Measurements from ENCODE around the gene PKD1L1.
A peak's percentile ranks its signal among the peaks of the same experiment; 100 is the strongest.

The PKD1L1 gene

GRCh38 chr7:47884675-47885074 is 63.6 kb downstream of the PKD1L1 start:
- ATAC-seq (replicated peaks; ENCODE audit: extremely low read depth, poor library complexity, severe bottlenecking) (no peak), DNase-seq (ENCODE audit: low spot score in 2 of 2) (no peak)
- H3K9me3 Mint-ChIP-seq: no peaks in the 10 kb centered on the region
- H3K27ac Mint-ChIP-seq (ENCODE audit: low read depth): no peak overlapping the region
- H3K4me1 Mint-ChIP-seq: no peaks in the 10 kb centered on the region
- H3K27me3 Mint-ChIP-seq: no peaks in the 10 kb centered on the region
- no peaks in the 10 kb centered on the region for H3K36me3 Mint-ChIP-seq (ENCODE audit: insufficient read depth)
- no peak overlapping the region for H3K4me3 Mint-ChIP-seq

- no peak overlapping the region for H3K27ac Mint-ChIP-seq (ENCODE audit: low read depth)
- DNase-seq (ENCODE audit: low spot score in 2 of 2): no peak
- no peaks in the 10 kb centered on the region for H3K27me3 Mint-ChIP-seq
- no peaks in the 10 kb centered on the region for H3K36me3 Mint-ChIP-seq (ENCODE audit: insufficient read depth)
- H3K4me3 Mint-ChIP-seq: no peak overlapping the region
- H3K9me3 Mint-ChIP-seq: no peaks in the 10 kb centered on the region
- no peaks in the 10 kb centered on the region for H3K4me1 Mint-ChIP-seq
- ATAC-seq (replicated peaks; ENCODE audit: extremely low read depth, poor library complexity, severe bottlenecking): no peak
These were observed 65.6 kb downstream of the PKD1L1 start for GRCh38 chr7:47882635-47883034.

- Mint-ChIP-seq H3K27ac (ENCODE audit: low read depth) (no peak overlapping the region), H3K4me1 (no peaks in the 10 kb centered on the region), H3K36me3 (ENCODE audit: insufficient read depth) (no peaks in the 10 kb centered on the region), H3K4me3 (no peak overlapping the region), H3K27me3 (no peaks in the 10 kb centered on the region), H3K9me3 (no peaks in the 10 kb centered on the region)
- ATAC-seq (replicated peaks; ENCODE audit: extremely low read depth, poor library complexity, severe bottlenecking) (no peak), DNase-seq (ENCODE audit: low spot score in 2 of 2) (no peak)
These were observed 67.0 kb downstream of the PKD1L1 start for GRCh38 chr7:47881256-47881655.

- DNase-seq (ENCODE audit: low spot score in 2 of 2) (no peak), ATAC-seq (replicated peaks; ENCODE audit: extremely low read depth, poor library complexity, severe bottlenecking) (no peak)
- Mint-ChIP-seq H3K27me3 (no peaks in the 10 kb centered on the region), H3K27ac (ENCODE audit: low read depth) (no peak overlapping the region), H3K9me3 (no peaks in the 10 kb centered on the region), H3K4me3 (no peak overlapping the region), H3K4me1 (no peaks in the 10 kb centered on the region), H3K36me3 (ENCODE audit: insufficient read depth) (peaks cover 2% of the 10 kb centered on the region)
These were observed 69.6 kb downstream of the PKD1L1 start for GRCh38 chr7:47878662-47879061.

- H3K36me3 Mint-ChIP-seq (ENCODE audit: insufficient read depth): peaks cover 2% of the 10 kb centered on the region
- no peak overlapping the region for H3K27ac Mint-ChIP-seq (ENCODE audit: low read depth)
- no peaks in the 10 kb centered on the region for H3K27me3 Mint-ChIP-seq
- DNase-seq (ENCODE audit: low spot score in 2 of 2) (no peak), ATAC-seq (replicated peaks; ENCODE audit: extremely low read depth, poor library complexity, severe bottlenecking) (no peak)
- H3K9me3 Mint-ChIP-seq: no peaks in the 10 kb centered on the region
- no peak overlapping the region for H3K4me3 Mint-ChIP-seq
- H3K4me1 Mint-ChIP-seq: no peaks in the 10 kb centered on the region
These were observed 70.9 kb downstream of the PKD1L1 start for GRCh38 chr7:47877336-47877735.

GRCh38 chr7:47875998-47876744 is 72.1 kb downstream of the PKD1L1 start:
- DNase-seq (ENCODE audit: low spot score in 2 of 2): no peak
- no peak for ATAC-seq (replicated peaks; ENCODE audit: extremely low read depth, poor library complexity, severe bottlenecking)
- peak overlapping the region; percentile 35 for H3K27ac Mint-ChIP-seq (ENCODE audit: low read depth)
- no peaks in the 10 kb centered on the region for H3K9me3 Mint-ChIP-seq
- H3K4me1 Mint-ChIP-seq: no peaks in the 10 kb centered on the region
- no peak overlapping the region for H3K4me3 Mint-ChIP-seq
- no peaks in the 10 kb centered on the region for H3K27me3 Mint-ChIP-seq
- peaks cover 2% of the 10 kb centered on the region for H3K36me3 Mint-ChIP-seq (ENCODE audit: insufficient read depth)

- H3K27me3 Mint-ChIP-seq: peaks cover 1% of the 10 kb centered on the region
- H3K4me1 Mint-ChIP-seq: no peaks in the 10 kb centered on the region
- H3K27ac Mint-ChIP-seq (ENCODE audit: low read depth): no peak overlapping the region
- ATAC-seq (replicated peaks; ENCODE audit: extremely low read depth, poor library complexity, severe bottlenecking): no peak
- DNase-seq (ENCODE audit: low spot score in 2 of 2): no peak
- H3K4me3 Mint-ChIP-seq: no peak overlapping the region
- peaks cover 2% of the 10 kb centered on the region for H3K36me3 Mint-ChIP-seq (ENCODE audit: insufficient read depth)
- H3K9me3 Mint-ChIP-seq: no peaks in the 10 kb centered on the region
These were observed 72.9 kb downstream of the PKD1L1 start for GRCh38 chr7:47875406-47875805.

- Mint-ChIP-seq H3K9me3 (no peaks in the 10 kb centered on the region), H3K27me3 (peaks cover 11% of the 10 kb centered on the region), H3K27ac (ENCODE audit: low read depth) (no peak overlapping the region), H3K4me1 (no peaks in the 10 kb centered on the region), H3K4me3 (no peak overlapping the region), H3K36me3 (ENCODE audit: insufficient read depth) (peaks cover 2% of the 10 kb centered on the region)
- DNase-seq (ENCODE audit: low spot score in 2 of 2): no peak
- no peak for ATAC-seq (replicated peaks; ENCODE audit: extremely low read depth, poor library complexity, severe bottlenecking)
These were observed 74.5 kb downstream of the PKD1L1 start for GRCh38 chr7:47873762-47874161.

- no peak for ATAC-seq (replicated peaks; ENCODE audit: extremely low read depth, poor library complexity, severe bottlenecking)
- Mint-ChIP-seq H3K36me3 (ENCODE audit: insufficient read depth) (peaks cover 1% of the 10 kb centered on the region), H3K4me3 (no peak overlapping the region), H3K9me3 (no peaks in the 10 kb centered on the region), H3K4me1 (no peaks in the 10 kb centered on the region), H3K27ac (ENCODE audit: low read depth) (no peak overlapping the region), H3K27me3 (peaks cover 11% of the 10 kb centered on the region)
- no peak for DNase-seq (ENCODE audit: low spot score in 2 of 2)
These were observed 81.0 kb downstream of the PKD1L1 start for GRCh38 chr7:47867286-47867685.

GRCh38 chr7:47866120-47866519 is 82.1 kb downstream of the PKD1L1 start:
- no peak for ATAC-seq (replicated peaks; ENCODE audit: extremely low read depth, poor library complexity, severe bottlenecking)
- no peak overlapping the region for H3K27ac Mint-ChIP-seq (ENCODE audit: low read depth)
- no peaks in the 10 kb centered on the region for H3K4me1 Mint-ChIP-seq
- no peak overlapping the region for H3K4me3 Mint-ChIP-seq
- no peak for DNase-seq (ENCODE audit: low spot score in 2 of 2)
- H3K27me3 Mint-ChIP-seq: peaks cover 12% of the 10 kb centered on the region
- H3K9me3 Mint-ChIP-seq: no peaks in the 10 kb centered on the region
- peaks cover 1% of the 10 kb centered on the region for H3K36me3 Mint-ChIP-seq (ENCODE audit: insufficient read depth)

GRCh38 chr7:47852330-47853245 is 95.7 kb downstream of the PKD1L1 start:
- H3K36me3 Mint-ChIP-seq (ENCODE audit: insufficient read depth): no peaks in the 10 kb centered on the region
- DNase-seq (ENCODE audit: low spot score in 2 of 2) (no peak), ATAC-seq (replicated peaks; ENCODE audit: extremely low read depth, poor library complexity, severe bottlenecking) (no peak)
- H3K27ac Mint-ChIP-seq (ENCODE audit: low read depth): no peak overlapping the region
- no peaks in the 10 kb centered on the region for H3K27me3 Mint-ChIP-seq
- H3K4me1 Mint-ChIP-seq: no peaks in the 10 kb centered on the region
- no peaks in the 10 kb centered on the region for H3K9me3 Mint-ChIP-seq
- H3K4me3 Mint-ChIP-seq: no peak overlapping the region

GRCh38 chr7:47847207-47847606 is 101.1 kb downstream of the PKD1L1 start:
- no peak overlapping the region for H3K27ac Mint-ChIP-seq (ENCODE audit: low read depth)
- no peak for DNase-seq (ENCODE audit: low spot score in 2 of 2)
- H3K4me1 Mint-ChIP-seq: no peaks in the 10 kb centered on the region
- H3K4me3 Mint-ChIP-seq: no peak overlapping the region
- no peaks in the 10 kb centered on the region for H3K36me3 Mint-ChIP-seq (ENCODE audit: insufficient read depth)
- H3K9me3 Mint-ChIP-seq: no peaks in the 10 kb centered on the region
- no peak for ATAC-seq (replicated peaks; ENCODE audit: extremely low read depth, poor library complexity, severe bottlenecking)
- peaks cover 26% of the 10 kb centered on the region for H3K27me3 Mint-ChIP-seq

All from central memory CD8-positive, alpha-beta T cell (primary cell).